Mucosa of descending colon (tissue), 3 donors: Measurements from ENCODE around the gene PEX10. TPM values are rescaled to one million over a fixed set of nuclear protein-coding genes. Genes with fewer than 3 reads are reported as not detected.

Experiments
- ATAC-seq: fragments of 200-7000 bp; cut with Tn5 transposase; one replicate; pipeline ENCODE4 v1.9.1; 2020; ENCODE audit warnings: mild to moderate bottlenecking, moderate library complexity
- DNase-seq, 3 donors: peaks; one replicate each; pipeline ENCODE4 v3.0.0-alpha.2; 2020
- H3K36me3 ChIP-seq: fragments of 200-600 bp; one replicate; pipeline ENCODE4 v1.8.0; 2021; ENCODE audit warnings: low read depth, mild to moderate bottlenecking
- H3K4me1 ChIP-seq: fragments of 200-600 bp; one replicate; pipeline ENCODE4 v1.8.0; 2021; ENCODE audit warnings: low read depth, mild to moderate bottlenecking
- H3K4me3 ChIP-seq: fragments of 200-600 bp; one replicate; pipeline ENCODE4 v1.8.0; 2021; ENCODE audit warnings: mild to moderate bottlenecking
- H3K9me3 ChIP-seq: fragments of 200-600 bp; one replicate; pipeline ENCODE4 v1.8.0; 2021; ENCODE audit warnings: mild to moderate bottlenecking
- CTCF ChIP-seq: fragments of 200-600 bp; IDR thresholded peaks from one replicate; pipeline ENCODE4 v1.8.0; 2022; ENCODE audit warnings: antibody characterized with exemption, mild to moderate bottlenecking
- intact Hi-C, 2 donors: fragments of 100-400 bp; cut with DNase I in 1 of 2; cut with micrococcal nuclease in 1 of 2; formaldehyde crosslinking; loops; one replicate each; pipeline versions ENCODE4 v1.11.0 to v1.11.1; 2022; cut with DNase I, micrococcal nuclease
- total RNA-seq, 3 donors: library from RNA; stranded (reverse); fragmentation: NEBNext Ultra II Directional in 2 of 3; extraction: Animal tissue kit (Norgen Biotek cat#: 25700) in 2 of 3; gene quantifications; one replicate each; pipeline versions ENCODE4 v1.2.1 to v1.2.4, GENCODE V29; 2021 to 2023
- donor health status: DM: no; HTN: no; CAD: no; lungs with moderate emphysema.
- donor health status: DM: no; HTN: no; CAD: no.
- donor health status: DM: no; HTN: yes; CAD: no.

PEX10 gene
- total RNA-seq, 3 donors from 2014 or later, result 13.4 to 20.4 (median 18.4) TPM

- intact Hi-C loops, result no loop called here
- peaks cover 4% of the 10 kb centered on the region for H3K9me3 ChIP-seq
- TF ChIP-seq CTCF, result no peak
- no peaks in the 10 kb centered on the region for H3K4me1 ChIP-seq
- no peak overlapping the region for H3K4me3 ChIP-seq
- DNase-seq, result no peak
- H3K36me3 ChIP-seq, result no peaks in the 10 kb centered on the region
- no peak for ATAC-seq
Measured at GRCh38 chr1:2432441-2432844, 20.1 kb upstream of the PEX10 start.

- no peak for TF ChIP-seq CTCF
- H3K4me3 ChIP-seq, result no peak overlapping the region
- no peaks in the 10 kb centered on the region for H3K4me1 ChIP-seq
- DNase-seq (no peak), ATAC-seq (no peak)
- peaks cover 4% of the 10 kb centered on the region for H3K9me3 ChIP-seq
- H3K36me3 ChIP-seq, result no peaks in the 10 kb centered on the region
- intact Hi-C loops, result no loop called here
Measured at GRCh38 chr1:2431518-2431917, 19.2 kb upstream of the PEX10 start.

- intact Hi-C loops, result no loop called here
Measured at GRCh38 chr1:2431103-2431502, 18.7 kb upstream of the PEX10 start.

GRCh38 chr1:2430592-2430973 lies 18.2 kb upstream of the PEX10 start:
- H3K36me3 ChIP-seq, result no peaks in the 10 kb centered on the region
- peaks cover 4% of the 10 kb centered on the region for H3K9me3 ChIP-seq
- no peaks in the 10 kb centered on the region for H3K4me1 ChIP-seq
- ATAC-seq (no peak), DNase-seq (no peak)
- H3K4me3 ChIP-seq, result no peak overlapping the region
- TF ChIP-seq CTCF, result no peak
- intact Hi-C loops, result no loop called here

More at GRCh38 chr1:2431103-2431502, 18.7 kb upstream of the PEX10 start:
- no peak for TF ChIP-seq CTCF
- ATAC-seq, result no peak
- H3K4me1 ChIP-seq, result no peaks in the 10 kb centered on the region
- H3K4me3 ChIP-seq, result no peak overlapping the region
- no peak for DNase-seq
- no peaks in the 10 kb centered on the region for H3K36me3 ChIP-seq
- H3K9me3 ChIP-seq, result peaks cover 4% of the 10 kb centered on the region

- Histone ChIP-seq H3K36me3 (no peaks in the 10 kb centered on the region), H3K4me3 (no peak overlapping the region), H3K9me3 (peaks cover 4% of the 10 kb centered on the region), H3K4me1 (no peaks in the 10 kb centered on the region)
- DNase-seq, result peak in 1 of 3 donors; percentile 25
- intact Hi-C loops, result no loop called here
- TF ChIP-seq CTCF, result no peak
- ATAC-seq, result peak; percentile 32
Measured at GRCh38 chr1:2429780-2430591, 17.6 kb upstream of the PEX10 start.
